Measurements from ENCODE around the gene ZNF789.

Gene ZNF789

DNA sequence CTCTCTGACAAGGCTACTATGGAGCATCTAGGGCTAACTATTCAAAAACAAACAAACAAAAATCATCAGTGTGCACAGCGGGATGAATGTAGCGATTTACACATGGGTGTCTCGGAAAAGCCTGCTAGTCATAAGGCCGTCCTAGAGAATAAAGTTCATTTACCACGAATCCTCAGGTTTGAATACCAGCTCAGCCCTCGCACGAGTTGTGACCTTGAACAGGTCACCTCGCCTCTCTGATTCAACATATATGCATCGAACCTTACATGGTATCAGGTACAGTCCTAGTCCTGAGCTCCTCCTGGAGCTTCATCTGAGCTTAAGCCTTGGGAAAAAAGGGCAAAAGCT, 7.3 kb upstream of the ZNF789 start:
- Histone ChIP-seq H3K36me3 (ENCODE audit: control insufficient read depth in 1 of 2, insufficient read depth in 2 of 2, low read depth in 1 of 2, low read length in 2 of 2) (peaks cover 12 to 16% of the 10 kb centered on the region in 2 experiments), H2BK12ac (ENCODE audit: low read length in 2 of 2) (no peak overlapping the region), H3K9ac (ENCODE audit: low read length) (peak overlapping the region; percentile 98), H3K14ac (ENCODE audit: low read length in 2 of 2) (peak overlapping the region in 1 of 2 experiments; percentile 91), H3K27me3 (ENCODE audit: control insufficient read depth in 1 of 2, insufficient read depth in 1 of 2, low read length in 2 of 2) (no peaks in the 10 kb centered on the region), H3K4me1 (ENCODE audit: control insufficient read depth, insufficient read depth, low read depth, low read length) (peaks cover 8% of the 10 kb centered on the region), H3K4me3 (ENCODE audit: insufficient read depth in 1 of 2, low read depth in 1 of 2, low read length in 2 of 2) (peak overlapping the region; percentile 72 to 98), H3K4me2 (ENCODE audit: low read length, poor library complexity, severe bottlenecking) (peak overlapping the region; percentile 66), H4K8ac (ENCODE audit: low read length) (peak overlapping the region; percentile 38), H2BK5ac (ENCODE audit: low read depth, low read length, poor library complexity, severe bottlenecking) (no peak overlapping the region), H3K4ac (ENCODE audit: low read depth in 1 of 2, low read length in 2 of 2) (peak overlapping the region in 1 of 2 experiments; percentile 72), H3K9me3 (ENCODE audit: control insufficient read depth, low read length) (no peaks in the 10 kb centered on the region), H2AK5ac (ENCODE audit: low read length, severe bottlenecking) (peak overlapping the region; percentile 53), H2AFZ (ENCODE audit: low read depth, low read length) (peak overlapping the region; percentile 75), H3K18ac (ENCODE audit: low read depth in 1 of 2, low read length in 2 of 2) (peak overlapping the region in 1 of 2 experiments; percentile 85), H3K27ac (ENCODE audit: low read length, poor library complexity, severe bottlenecking) (peak overlapping the region; percentile 26), H2BK120ac (ENCODE audit: low read depth, low read length) (no peak overlapping the region), H3K79me1 (replicated peaks; ENCODE audit: low read length, poor library complexity, severe bottlenecking) (no peaks in the 10 kb centered on the region), H4K91ac (ENCODE audit: low read length) (peak overlapping the region; percentile 12), H2BK15ac (ENCODE audit: low read depth, poor library complexity, severe bottlenecking) (no peak overlapping the region), H3K23ac (ENCODE audit: low read length in 2 of 2) (no peak overlapping the region)
- no peak for DNase-seq
- WGBS, result 22% methylated on average over 9 of the region's 9 CpGs

GRCh38 chr7:99468336-99468918, 4.3 kb upstream of the ZNF789 start:
- no peak overlapping the region for H2BK5ac ChIP-seq (ENCODE audit: low read depth, low read length, poor library complexity, severe bottlenecking)
- H3K4me3 ChIP-seq (ENCODE audit: insufficient read depth in 1 of 2, low read depth in 1 of 2, low read length in 2 of 2), result no peak overlapping the region
- H2BK12ac ChIP-seq (ENCODE audit: low read length in 2 of 2), result no peak overlapping the region
- no peak overlapping the region for H3K27ac ChIP-seq (ENCODE audit: low read length, poor library complexity, severe bottlenecking)
- H3K79me1 ChIP-seq (replicated peaks; ENCODE audit: low read length, poor library complexity, severe bottlenecking), result no peaks in the 10 kb centered on the region
- no peak overlapping the region for H3K18ac ChIP-seq (ENCODE audit: low read depth in 1 of 2, low read length in 2 of 2)
- H3K4me2 ChIP-seq (ENCODE audit: low read length, poor library complexity, severe bottlenecking), result no peak overlapping the region
- H3K36me3 ChIP-seq (ENCODE audit: control insufficient read depth in 1 of 2, insufficient read depth in 2 of 2, low read depth in 1 of 2, low read length in 2 of 2), result peaks cover 6% of the 10 kb centered on the region in 2 experiments
- H3K27me3 ChIP-seq (ENCODE audit: control insufficient read depth in 1 of 2, insufficient read depth in 1 of 2, low read length in 2 of 2), result no peaks in the 10 kb centered on the region
- H4K91ac ChIP-seq (ENCODE audit: low read length), result no peak overlapping the region
- H2BK15ac ChIP-seq (ENCODE audit: low read depth, poor library complexity, severe bottlenecking), result no peak overlapping the region
- no peak overlapping the region for H3K4ac ChIP-seq (ENCODE audit: low read depth in 1 of 2, low read length in 2 of 2)
- H2AK5ac ChIP-seq (ENCODE audit: low read length, severe bottlenecking), result no peak overlapping the region
- H2AFZ ChIP-seq (ENCODE audit: low read depth, low read length), result no peak overlapping the region
- DNase-seq, result no peak
- H3K23ac ChIP-seq (ENCODE audit: low read length in 2 of 2), result no peak overlapping the region
- H3K4me1 ChIP-seq (ENCODE audit: control insufficient read depth, insufficient read depth, low read depth, low read length), result peaks cover 6% of the 10 kb centered on the region
- WGBS, result 94% methylated on average over 29 of the region's 29 CpGs
- no peaks in the 10 kb centered on the region for H3K9me3 ChIP-seq (ENCODE audit: control insufficient read depth, low read length)
- no peak overlapping the region for H2BK120ac ChIP-seq (ENCODE audit: low read depth, low read length)
- H3K9ac ChIP-seq (ENCODE audit: low read length), result no peak overlapping the region
- H4K8ac ChIP-seq (ENCODE audit: low read length), result no peak overlapping the region
- no peak overlapping the region for H3K14ac ChIP-seq (ENCODE audit: low read length in 2 of 2)

DNA sequence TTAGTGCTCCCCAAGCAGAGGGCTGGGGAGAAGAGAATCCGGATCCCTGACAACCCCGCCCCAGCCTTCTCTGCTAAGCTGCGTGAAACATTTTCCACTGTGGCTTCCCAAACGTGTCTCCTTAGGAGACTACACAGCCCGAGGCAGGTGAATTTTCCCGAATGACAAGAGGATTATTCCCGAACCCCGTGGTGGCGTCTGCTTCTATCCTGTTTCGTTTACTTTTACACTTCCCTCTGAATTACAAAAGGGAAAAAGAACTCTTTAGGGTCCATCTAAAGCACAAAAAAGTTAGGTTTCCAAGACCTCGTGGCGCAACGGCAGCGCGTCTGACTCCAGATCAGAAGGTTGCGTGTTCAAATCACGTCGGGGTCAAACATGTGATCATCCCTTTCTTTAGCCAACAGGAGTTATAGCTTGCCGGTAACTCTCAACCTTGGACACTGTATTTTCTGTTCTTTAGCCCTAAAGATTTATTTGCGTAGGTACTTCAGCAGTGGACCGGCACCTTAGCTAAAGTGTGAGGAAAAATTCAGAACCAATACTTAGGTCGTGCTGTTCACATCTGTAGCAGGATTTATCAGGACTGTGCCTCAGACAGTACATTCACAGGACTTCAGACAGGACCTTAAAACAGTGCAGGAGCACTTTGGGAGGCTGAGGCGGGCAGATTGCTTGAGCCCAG, 3.2 kb upstream of the ZNF789 start:
- Histone ChIP-seq H3K9ac (ENCODE audit: low read length) (peak overlapping the region; percentile 24), H3K4ac (ENCODE audit: low read depth in 1 of 2, low read length in 2 of 2) (no peak overlapping the region), H3K27me3 (ENCODE audit: control insufficient read depth in 1 of 2, insufficient read depth in 1 of 2, low read length in 2 of 2) (no peaks in the 10 kb centered on the region), H2BK120ac (ENCODE audit: low read depth, low read length) (no peak overlapping the region), H3K14ac (ENCODE audit: low read length in 2 of 2) (no peak overlapping the region), H3K9me3 (ENCODE audit: control insufficient read depth, low read length) (no peaks in the 10 kb centered on the region), H3K79me1 (replicated peaks; ENCODE audit: low read length, poor library complexity, severe bottlenecking) (no peaks in the 10 kb centered on the region), H2BK5ac (ENCODE audit: low read depth, low read length, poor library complexity, severe bottlenecking) (no peak overlapping the region), H4K8ac (ENCODE audit: low read length) (peak overlapping the region; percentile 40), H2AFZ (ENCODE audit: low read depth, low read length) (peak overlapping the region; percentile 53), H2AK5ac (ENCODE audit: low read length, severe bottlenecking) (no peak overlapping the region), H3K4me1 (ENCODE audit: control insufficient read depth, insufficient read depth, low read depth, low read length) (peaks cover 5% of the 10 kb centered on the region), H2BK15ac (ENCODE audit: low read depth, poor library complexity, severe bottlenecking) (no peak overlapping the region), H3K18ac (ENCODE audit: low read depth in 1 of 2, low read length in 2 of 2) (no peak overlapping the region), H3K4me2 (ENCODE audit: low read length, poor library complexity, severe bottlenecking) (no peak overlapping the region), H3K36me3 (ENCODE audit: control insufficient read depth in 1 of 2, insufficient read depth in 2 of 2, low read depth in 1 of 2, low read length in 2 of 2) (no peaks in the 10 kb centered on the region), H4K91ac (ENCODE audit: low read length) (no peak overlapping the region), H3K27ac (ENCODE audit: low read length, poor library complexity, severe bottlenecking) (no peak overlapping the region), H3K4me3 (ENCODE audit: insufficient read depth in 1 of 2, low read depth in 1 of 2, low read length in 2 of 2) (no peak overlapping the region), H3K23ac (ENCODE audit: low read length in 2 of 2) (no peak overlapping the region), H2BK12ac (ENCODE audit: low read length in 2 of 2) (no peak overlapping the region)
- no peak for DNase-seq
- WGBS, result 27% methylated on average over 23 of the region's 23 CpGs

- no peak overlapping the region for H2BK120ac ChIP-seq (ENCODE audit: low read depth, low read length)
- H4K91ac ChIP-seq (ENCODE audit: low read length), result no peak overlapping the region
- no peak overlapping the region for H2AK5ac ChIP-seq (ENCODE audit: low read length, severe bottlenecking)
- H3K27me3 ChIP-seq (ENCODE audit: control insufficient read depth in 1 of 2, insufficient read depth in 1 of 2, low read length in 2 of 2), result no peaks in the 10 kb centered on the region
- peaks cover 8 to 9% of the 10 kb centered on the region in 2 experiments for H3K36me3 ChIP-seq (ENCODE audit: control insufficient read depth in 1 of 2, insufficient read depth in 2 of 2, low read depth in 1 of 2, low read length in 2 of 2)
- 8% methylated on average over 7 of the region's 7 CpGs for WGBS
- H3K23ac ChIP-seq (ENCODE audit: low read length in 2 of 2), result no peak overlapping the region
- H3K4me2 ChIP-seq (ENCODE audit: low read length, poor library complexity, severe bottlenecking), result peak overlapping the region; percentile 90
- DNase-seq, result peak; percentile 82
- no peak overlapping the region for H2BK15ac ChIP-seq (ENCODE audit: low read depth, poor library complexity, severe bottlenecking)
- peak overlapping the region; percentile 86 for H3K27ac ChIP-seq (ENCODE audit: low read length, poor library complexity, severe bottlenecking)
- H3K79me1 ChIP-seq (replicated peaks; ENCODE audit: low read length, poor library complexity, severe bottlenecking), result peaks cover 6% of the 10 kb centered on the region
- peak overlapping the region; percentile 100 for H2AFZ ChIP-seq (ENCODE audit: low read depth, low read length)
- no peak overlapping the region for H2BK12ac ChIP-seq (ENCODE audit: low read length in 2 of 2)
- H3K4ac ChIP-seq (ENCODE audit: low read depth in 1 of 2, low read length in 2 of 2), result peak overlapping the region in 1 of 2 experiments; percentile 76
- H3K14ac ChIP-seq (ENCODE audit: low read length in 2 of 2), result no peak overlapping the region
- peak overlapping the region; percentile 95 to 97 for H3K4me3 ChIP-seq (ENCODE audit: insufficient read depth in 1 of 2, low read depth in 1 of 2, low read length in 2 of 2)
- H3K9ac ChIP-seq (ENCODE audit: low read length), result peak overlapping the region; percentile 94
- no peak overlapping the region for H4K8ac ChIP-seq (ENCODE audit: low read length)
- H2BK5ac ChIP-seq (ENCODE audit: low read depth, low read length, poor library complexity, severe bottlenecking), result no peak overlapping the region
- peaks cover 3% of the 10 kb centered on the region for H3K4me1 ChIP-seq (ENCODE audit: control insufficient read depth, insufficient read depth, low read depth, low read length)
- no peak overlapping the region for H3K18ac ChIP-seq (ENCODE audit: low read depth in 1 of 2, low read length in 2 of 2)
- H3K9me3 ChIP-seq (ENCODE audit: control insufficient read depth, low read length), result no peaks in the 10 kb centered on the region
These were observed 566 bp downstream of the ZNF789 start for GRCh38 chr7:99473315-99473596.
